H1 (cell line): ENCODE measurements around the gene SCNN1A. TPM values are rescaled to one million over a fixed set of nuclear protein-coding genes. Genes with fewer than 3 reads are reported as not detected.
A peak's percentile ranks its signal among the peaks of the same experiment; 100 is the strongest.

ENCODE experiments used
- CTCF ChIA-PET: fragments of 300-600 bp; sonication (Branson Sonifier 250); formaldehyde crosslinking; loops from one replicate; lab custom pipeline; 2021; ENCODE audit not compliant: partially characterized antibody; lab: Charles Lee
- POLR2A ChIA-PET: fragments of 300-600 bp; sonication (Branson Sonifier 250); formaldehyde crosslinking; loops from one replicate; lab custom pipeline; 2021; ENCODE audit warnings: inconsistent platforms; ENCODE audit not compliant: partially characterized antibody; lab: Charles Lee
- DNase-seq, 2 experiments: peaks; one replicate each; pipeline versions ENCODE4 v3.0.0 to v3.0.0-alpha.2; 2010 to 2022; ENCODE audit warnings: low spot score in 2 of 2, low read depth in 1 of 2, mixed read lengths in 1 of 2
- FAIRE-seq: peaks from 2 replicates; lab custom pipeline; 2011; peaks lifted over from hg19 to GRCh38; lab: Jason Lieb, UNC
- H2AFZ ChIP-seq: 2 replicates; pipeline ENCODE4 v1.8.1; 2012; ENCODE audit warnings: low read length, inconsistent platforms
- H2AK5ac ChIP-seq: 2 replicates; pipeline ENCODE4 v1.6.1; 2013; ENCODE audit warnings: low read depth, low read length
- H2BK120ac ChIP-seq: replicated peaks from 2 replicates; pipeline ENCODE3; 2013; ENCODE audit warnings: low read depth, low read length, inconsistent platforms
- H2BK12ac ChIP-seq: 2 replicates; pipeline ENCODE4 v1.6.1; 2013; ENCODE audit warnings: low read depth, low read length
- H2BK15ac ChIP-seq: 2 replicates; pipeline ENCODE4 v1.6.1; 2013; ENCODE audit warnings: low read length
- H2BK20ac ChIP-seq: 2 replicates; pipeline ENCODE4 v1.6.1; 2013; ENCODE audit warnings: low read length
- H2BK5ac ChIP-seq: 2 replicates; pipeline ENCODE4 v1.6.1; 2013; ENCODE audit warnings: low read depth, low read length
- H3K14ac ChIP-seq: 2 replicates; pipeline ENCODE4 v1.6.1; 2013; ENCODE audit warnings: inconsistent platforms; ENCODE audit not compliant: insufficient read length
- H3K18ac ChIP-seq: 2 replicates; pipeline ENCODE4 v1.6.1; 2013; ENCODE audit warnings: low read length; ENCODE audit errors: extremely low read depth
- H3K23ac ChIP-seq: 2 replicates; pipeline ENCODE4 v1.6.1; 2013; ENCODE audit warnings: inconsistent platforms; ENCODE audit not compliant: insufficient read length
- H3K23me2 ChIP-seq: 2 replicates; pipeline ENCODE4 v1.6.1; 2013; ENCODE audit warnings: low read depth, low read length
- H3K27ac ChIP-seq: 2 replicates; pipeline ENCODE4 v1.6.1; 2011; ENCODE audit warnings: low read depth, low read length, inconsistent platforms
- H3K27me3 ChIP-seq, 4 experiments: replicated peaks in 1 of 4; 1 replicate in 1 of 4; 2 replicates in 3 of 4; pipeline versions ENCODE4 v1.6.1 to v1.8.1; 2011 to 2013; ENCODE audit warnings: low read length in 3 of 4, mild to moderate bottlenecking in 3 of 4, inconsistent platforms in 2 of 4, mixed read lengths in 2 of 4, moderate library complexity in 1 of 4; ENCODE audit not compliant: control insufficient read depth in 3 of 4, insufficient read depth in 3 of 4; ENCODE audit errors: extremely low read depth in 1 of 4
- H3K36me3 ChIP-seq, 4 experiments: 2 replicates each; pipeline versions ENCODE4 v1.6.1 to v1.8.1; 2011 to 2013; ENCODE audit warnings: mild to moderate bottlenecking in 4 of 4, low read length in 3 of 4, moderate library complexity in 2 of 4, control low read depth in 1 of 4, inconsistent platforms in 1 of 4; ENCODE audit not compliant: insufficient read depth in 4 of 4, control insufficient read depth in 2 of 4
- H3K4ac ChIP-seq: replicated peaks from 2 replicates; pipeline ENCODE3; 2013; ENCODE audit warnings: low read length, low read depth, mixed read lengths, inconsistent platforms; ENCODE audit not compliant: insufficient read length
- H3K4me1 ChIP-seq, 4 experiments: replicated peaks in 1 of 4; 1 replicate in 1 of 4; 2 replicates in 3 of 4; pipeline versions ENCODE4 v1.6.1 to v1.8.1; 2011 to 2013; ENCODE audit warnings: low read length in 3 of 4, inconsistent platforms in 2 of 4, mixed read lengths in 1 of 4; ENCODE audit not compliant: insufficient read depth in 4 of 4, control insufficient read depth in 3 of 4
- H3K4me2 ChIP-seq, 2 experiments: 2 replicates each; pipeline versions ENCODE4 v1.6.1 to v1.8.1; 2011 to 2013; ENCODE audit warnings: low read depth in 2 of 2, low read length in 2 of 2, control low read depth in 1 of 2, inconsistent platforms in 1 of 2, mild to moderate bottlenecking in 1 of 2; ENCODE audit not compliant: insufficient read depth in 1 of 2
- H3K4me3 ChIP-seq, 4 experiments: fragments of 200-600, 300-600 bp in 1 of 4; sonication (generic), shearing (Covaris generic), sonication (Bioruptor Twin) in 1 of 4; 2 replicates each; pipeline versions ENCODE4 v1.5.1 to v1.8.1; 2011 to 2016; ENCODE audit warnings: low read length in 4 of 4, low read depth in 3 of 4, control low read depth in 2 of 4, inconsistent platforms in 2 of 4, mild to moderate bottlenecking in 2 of 4, mixed read lengths in 1 of 4, moderate library complexity in 1 of 4; ENCODE audit not compliant: insufficient read depth in 2 of 4; ENCODE audit errors: extremely low read depth in 1 of 4
- H3K56ac ChIP-seq: replicated peaks from 2 replicates; pipeline ENCODE3; 2013; ENCODE audit warnings: low read depth, mild to moderate bottlenecking, mixed read lengths, low read length, inconsistent platforms; ENCODE audit not compliant: insufficient read length
- H3K79me1 ChIP-seq: 2 replicates; pipeline ENCODE4 v1.6.1; 2013; ENCODE audit warnings: low read depth, low read length, control low read depth
- H3K79me2 ChIP-seq, 2 experiments: 2 replicates each; pipeline versions ENCODE4 v1.6.1 to v1.8.1; 2012 to 2013; ENCODE audit warnings: low read length in 2 of 2, mild to moderate bottlenecking in 2 of 2, inconsistent platforms in 1 of 2; ENCODE audit not compliant: insufficient read depth in 2 of 2, control insufficient read depth in 1 of 2
- H3K9ac ChIP-seq, 4 experiments: replicated peaks in 1 of 4; 1 replicate in 1 of 4; 2 replicates in 3 of 4; pipeline versions ENCODE4 v1.6.1 to v1.8.1; 2011 to 2013; ENCODE audit warnings: low read depth in 3 of 4, low read length in 3 of 4, control low read depth in 2 of 4, mild to moderate bottlenecking in 2 of 4, moderate library complexity in 2 of 4, inconsistent platforms in 1 of 4; ENCODE audit errors: extremely low read depth in 1 of 4
- H3K9me3 ChIP-seq, 2 experiments: 2 replicates each; pipeline versions ENCODE4 v1.6.1 to v1.8.1; 2012 to 2013; ENCODE audit warnings: mild to moderate bottlenecking in 2 of 2, moderate library complexity in 2 of 2, control low read depth in 1 of 2, inconsistent platforms in 1 of 2, low read depth in 1 of 2, low read length in 1 of 2, mixed read lengths in 1 of 2; ENCODE audit not compliant: insufficient read depth in 2 of 2
- H4K20me1 ChIP-seq, 2 experiments: replicated peaks in 1 of 2; 2 replicates each; pipeline versions ENCODE3 to v1.8.1; 2011 to 2013; ENCODE audit warnings: inconsistent platforms in 2 of 2, low read length in 2 of 2, mild to moderate bottlenecking in 1 of 2; ENCODE audit not compliant: insufficient read depth in 2 of 2, control insufficient read depth in 1 of 2
- H4K5ac ChIP-seq: 2 replicates; pipeline ENCODE4 v1.6.1; 2013; ENCODE audit warnings: low read length, low read depth, mixed read lengths, inconsistent platforms; ENCODE audit not compliant: insufficient read length
- H4K8ac ChIP-seq: 2 replicates; pipeline ENCODE4 v1.8.0; 2013; ENCODE audit warnings: mild to moderate bottlenecking, moderate library complexity, low read length, inconsistent platforms; ENCODE audit not compliant: insufficient read depth; ENCODE audit errors: extremely low read depth
- H4K91ac ChIP-seq: replicated peaks from 2 replicates; pipeline ENCODE3; 2013; ENCODE audit warnings: low read length, mixed read lengths, inconsistent platforms; ENCODE audit not compliant: insufficient read length
- BCL11A ChIP-seq, 2 experiments: IDR thresholded peaks; one replicate each; pipeline ENCODE4 v1.6.1; 2011; ENCODE audit warnings: low read depth in 2 of 2, low read length in 2 of 2, mild to moderate bottlenecking in 2 of 2
- CBX5 ChIP-seq: fragments of 300-800, 300-1000 bp; sonication (generic); IDR thresholded peaks from 2 replicates; pipeline ENCODE4 v1.7.1; 2016; ENCODE audit warnings: antibody characterized with exemption, low read length, low read depth
- CHD2 ChIP-seq: IDR thresholded peaks from 2 replicates; pipeline ENCODE4 v1.6.1; 2012; ENCODE audit warnings: low read length, improper control_type of control experiment
- CTBP2 ChIP-seq: IDR thresholded peaks from 2 replicates; pipeline ENCODE4 v1.7.0; 2011; ENCODE audit warnings: borderline replicate concordance, mild to moderate bottlenecking, moderate library complexity, mixed read lengths, low read length; ENCODE audit not compliant: insufficient read depth, insufficient read length
- RAD21 ChIP-seq, 2 experiments: IDR thresholded peaks in 1 of 2; conservative IDR thresholded peaks in 1 of 2; 2 replicates each; pipeline ENCODE4 v1.6.1; 2011; ENCODE audit warnings: low read depth in 2 of 2, low read length in 2 of 2, improper control_type of control experiment in 1 of 2, inconsistent platforms in 1 of 2, mild to moderate bottlenecking in 1 of 2, moderate library complexity in 1 of 2
- SP1 ChIP-seq: IDR thresholded peaks from 2 replicates; pipeline ENCODE4 v1.6.1; 2011; ENCODE audit warnings: low read depth, low read length
- SP4 ChIP-seq: IDR thresholded peaks from 2 replicates; pipeline ENCODE4 v1.6.1; 2012; ENCODE audit warnings: low read length, inconsistent platforms
- TCF12 ChIP-seq: IDR thresholded peaks from 2 replicates; pipeline ENCODE4 v1.6.1; 2011; ENCODE audit warnings: low read depth, mild to moderate bottlenecking, low read length
- WGBS, 2 experiments: shearing (Covaris generic) in 1 of 2; methylation state at CpG; one replicate each; pipeline versions ENCODE4 v1.1.6 to v1.1.7; 2013 to 2015; ENCODE audit warnings: low lambda C conversion rate in 2 of 2, mixed read lengths in 2 of 2, inconsistent platforms in 1 of 2, low coverage in 1 of 2, missing lambda C conversion rate in 1 of 2; ENCODE audit not compliant: insufficient replicate concordance in 2 of 2, insufficient coverage in 1 of 2, insufficient read length in 1 of 2; ENCODE audit errors: extremely low coverage in 1 of 2, missing lambda C conversion rate in 1 of 2; 5-methylcytosine and 5-hydroxymethylcytosine counted together
- polyA plus RNA-seq, 7 experiments: library from polyadenylated mRNA; depleted of rRNA in 3 of 7; stranded (reverse) in 5 of 7; unstranded in 2 of 7; fragments of >200 nt in 5 of 7; fragments of 200-250 nt in 2 of 7; gene quantifications; 1 replicate in 5 of 7; 2 replicates in 1 of 7; 4 replicates in 1 of 7; pipeline versions ENCODE4 v1.2.1 to v1.2.3, GENCODE V29; 2011 to 2013; ENCODE audit warnings: missing spikeins in 2 of 7, mixed read lengths in 2 of 7
- total RNA-seq: library from RNA; stranded (reverse); fragmentation: NEBNext Ultra II Directional; extraction: Animal tissue kit (Norgen Biotek cat#: 25700); gene quantifications from 2 replicates; pipeline ENCODE4 v1.2.1, GENCODE V29; 2021
- TF ChIP-seq, protein P1 (sequence below): IDR thresholded peaks from 2 replicates; pipeline ENCODE4 v1.6.1; 2012; ENCODE audit warnings: inconsistent platforms
- TF ChIP-seq, protein P2 (sequence below): IDR thresholded peaks from 2 replicates; pipeline ENCODE4 v1.6.1; 2012; ENCODE audit warnings: inconsistent platforms

Gene SCNN1A
- total and polyA plus RNA-seq, 2 of the 8 experiments (the other 6 are each of a cell fraction or from before 2014, with no cell fraction given) = 85.5 to 156 TPM

DNA sequence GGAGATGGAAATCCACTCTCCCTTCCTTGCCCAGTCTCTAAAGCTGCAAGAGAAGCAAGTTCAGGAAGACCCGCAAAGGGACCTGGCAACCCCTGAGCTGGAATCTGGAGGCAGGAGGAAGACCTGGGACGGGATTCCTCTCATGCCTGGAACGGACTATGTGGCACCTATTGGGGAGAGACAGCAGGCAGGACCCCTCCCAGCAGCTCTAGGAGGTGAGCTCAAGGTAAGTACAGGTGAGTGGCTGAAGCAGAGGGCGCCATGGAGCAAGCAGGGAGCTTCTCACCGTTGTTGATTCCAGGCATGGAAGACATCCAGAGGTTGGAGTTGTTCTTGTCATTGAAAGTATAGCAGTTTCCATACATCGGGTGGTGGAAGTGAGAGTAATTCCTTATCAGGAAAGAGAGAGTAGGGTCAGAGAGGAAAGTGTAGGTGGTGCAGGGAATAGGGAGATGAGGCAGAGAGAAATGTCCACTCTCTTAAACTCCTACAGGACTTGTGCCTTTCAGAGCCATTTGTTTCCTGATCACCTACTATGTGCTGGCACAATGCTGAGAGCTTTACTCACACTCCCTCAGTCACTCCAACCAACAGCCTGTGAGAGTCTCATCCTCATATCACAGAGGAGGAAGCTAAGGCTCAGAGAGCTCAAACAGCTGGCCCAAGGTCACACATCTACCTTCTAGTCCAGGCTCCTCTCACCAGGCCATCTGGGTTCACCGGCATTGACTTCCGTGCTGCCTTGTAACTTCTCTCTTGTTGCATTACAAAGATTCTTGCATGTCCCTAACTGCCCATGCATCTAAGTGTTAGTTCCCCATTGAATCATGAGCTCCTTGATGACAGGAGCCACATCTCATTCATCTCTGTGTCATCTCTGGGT is 19.6 kb downstream of the SCNN1A start:
- H3K79me1 ChIP-seq = 0 out of 2 replicates have a peak, but pooled peaks cover 2% of the 10 kb centered on the region
- H3K9ac ChIP-seq = no peak overlapping the region
- ChIA-PET CTCF (interaction anchor here (0.7 to 4.9 kb wide), 24 partner anchors 8 to 194 kb away, joined by 3 to 74 read pairs (median 6); partner anchors contain the start of genes LTBR, SCNN1A and TNFRSF1A), POLR2A (interaction anchor here (0.7 to 10.6 kb wide), 15 partner anchors 12 to 115 kb away, joined by 3 to 141 read pairs (median 5); partner anchors contain the start of genes SCNN1A, TNFRSF1A and VAMP1)
- no peak for FAIRE-seq
- H3K14ac ChIP-seq = no peak overlapping the region
- H3K4me3 ChIP-seq = no peak overlapping the region
- H2BK12ac ChIP-seq = no peak overlapping the region
- peak overlapping the region; percentile 41; the same call in 1 of the 2 replicates for H2BK20ac ChIP-seq
- no peak overlapping the region for H4K8ac ChIP-seq
- no peaks in the 10 kb centered on the region for H3K27me3 ChIP-seq
- no peak overlapping the region for H2AFZ ChIP-seq
- peaks cover 0 to 9% (median 0%) of the 10 kb centered on the region in 4 experiments; a peak in 4 of 7 replicates for H3K4me1 ChIP-seq
- H4K91ac ChIP-seq = no peak overlapping the region
- H3K36me3 ChIP-seq = peaks cover 2 to 47% (median 13%) of the 10 kb centered on the region in 4 experiments
- peaks cover 0 to 7% of the 10 kb centered on the region in 2 experiments for H4K20me1 ChIP-seq
- no peak overlapping the region for H2AK5ac ChIP-seq
- no peak overlapping the region for H3K56ac ChIP-seq
- H4K5ac ChIP-seq = no peak overlapping the region
- no peaks in the 10 kb centered on the region for H3K23me2 ChIP-seq
- no peak overlapping the region for H3K27ac ChIP-seq
- H2BK120ac ChIP-seq = no peak overlapping the region
- no peak overlapping the region for H3K4me2 ChIP-seq
- H2BK15ac ChIP-seq = no peak overlapping the region
- H3K9me3 ChIP-seq = no peaks in the 10 kb centered on the region
- DNase-seq = peak; percentile 53 to 74
- H2BK5ac ChIP-seq = peak overlapping the region; percentile 73; the same call in 1 of the 2 replicates
- H3K23ac ChIP-seq = no peak overlapping the region
- H3K79me2 ChIP-seq = no peaks in the 10 kb centered on the region
- WGBS, 2 experiments = 81% methylated on average over 8 of the region's 8 CpGs; no CpG with 5 or more reads in 1 of the 2 experiments
- no peak overlapping the region for H3K4ac ChIP-seq
- H3K18ac ChIP-seq = no peak overlapping the region; the same call in 1 of the 2 replicates
- peak; percentile 43 to 60; a peak in 3 of 4 replicates for TF ChIP-seq RAD21 (IDR thresholded peaks at IDR 0.05 in 1 of 2, conservative IDR thresholded peaks at IDR 0.05 in 1 of 2; ENCODE audit: low read depth in 2 of 2, low read length in 2 of 2)
- TF ChIP-seq TCF12 = no peak
- no peak for TF ChIP-seq CBX5
- TF ChIP-seq CTBP2 = no peak
- TF ChIP-seq CHD2 = no peak
- TF ChIP-seq, protein P1, sequence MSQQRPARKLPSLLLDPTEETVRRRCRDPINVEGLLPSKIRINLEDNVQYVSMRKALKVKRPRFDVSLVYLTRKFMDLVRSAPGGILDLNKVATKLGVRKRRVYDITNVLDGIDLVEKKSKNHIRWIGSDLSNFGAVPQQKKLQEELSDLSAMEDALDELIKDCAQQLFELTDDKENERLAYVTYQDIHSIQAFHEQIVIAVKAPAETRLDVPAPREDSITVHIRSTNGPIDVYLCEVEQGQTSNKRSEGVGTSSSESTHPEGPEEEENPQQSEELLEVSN = 0 out of 2 replicates have a peak, but pooled peaks have one; percentile 14
- no peak for TF ChIP-seq SP4
- no peak for TF ChIP-seq BCL11A (IDR thresholded peaks at IDR 0.05; ENCODE audit: low read depth in 2 of 2, low read length in 2 of 2)
- TF ChIP-seq SP1 = peak; percentile 94
- TF ChIP-seq, protein P2, sequence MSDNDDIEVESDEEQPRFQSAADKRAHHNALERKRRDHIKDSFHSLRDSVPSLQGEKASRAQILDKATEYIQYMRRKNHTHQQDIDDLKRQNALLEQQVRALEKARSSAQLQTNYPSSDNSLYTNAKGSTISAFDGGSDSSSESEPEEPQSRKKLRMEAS = peak; percentile 27; the same call in 1 of the 2 replicates
